HEK293 (cell line): Measurements from ENCODE around the gene XCL2.
A peak's percentile ranks its signal among the peaks of the same experiment; 100 is the strongest.

ENCODE experiments used
- CTCF ChIA-PET: fragments of 350-600 bp; formaldehyde crosslinking; extraction: SDS; loops from one replicate; lab custom pipeline; 2021; ENCODE audit warnings: antibody characterized with exemption; lab: Yijun Ruan, JAX
- POLR2A ChIA-PET: fragments of 300-600 bp; formaldehyde crosslinking; extraction: SDS; loops from one replicate; lab custom pipeline; 2020; ENCODE audit warnings: antibody characterized with exemption, inconsistent platforms; lab: Yijun Ruan, JAX
- H3K27ac ChIP-seq: fragments of 200-500 bp; sonication (Bioruptor generic); 2 replicates; pipeline ENCODE4 v1.5.1; 2014; ENCODE audit warnings: low read depth, low read length, control low read depth, inconsistent platforms; ENCODE audit errors: extremely low read depth
- H3K36me3 ChIP-seq, 2 experiments: fragments of 200-500 bp in 1 of 2; sonication (Bioruptor generic) in 1 of 2; 1 replicate in 1 of 2; 2 replicates in 1 of 2; pipeline ENCODE4 v1.5.1; 2014 to 2017; ENCODE audit warnings: inconsistent platforms in 2 of 2, low read length in 2 of 2; ENCODE audit not compliant: control insufficient read depth in 2 of 2, insufficient read depth in 1 of 2
- H3K4me1 ChIP-seq: fragments of 200-500 bp; sonication (Bioruptor generic); 2 replicates; pipeline ENCODE4 v1.5.1; 2014; ENCODE audit warnings: mild to moderate bottlenecking, low read length, inconsistent platforms; ENCODE audit not compliant: control insufficient read depth, insufficient read depth
- H3K4me3 ChIP-seq: 2 replicates; pipeline ENCODE4 v1.5.1; 2011; ENCODE audit warnings: low read depth, mild to moderate bottlenecking, control low read depth, low read length, moderate library complexity
- H3K9me3 ChIP-seq: fragments of 200-500 bp; sonication (Bioruptor generic); 2 replicates; pipeline ENCODE4 v1.5.1; 2014; ENCODE audit warnings: low read depth, low read length, inconsistent platforms; ENCODE audit not compliant: control insufficient read depth, insufficient read depth
- AEBP2 ChIP-seq: fragments of 450-650 bp; formaldehyde crosslinking; IDR thresholded peaks from 2 replicates; pipeline ENCODE4 v1.5.1; 2016; ENCODE audit warnings: missing biosample characterization, missing genetic modification characterization, borderline replicate concordance
- BCL6B ChIP-seq: fragments of 450-650 bp; formaldehyde crosslinking; IDR thresholded peaks from 2 replicates; pipeline ENCODE4 v1.5.1; 2017; ENCODE audit warnings: missing biosample characterization, missing genetic modification characterization
- KLF10 ChIP-seq: fragments of 450-650 bp; IDR thresholded peaks from 2 replicates; pipeline ENCODE4 v1.5.1; 2018; ENCODE audit warnings: missing biosample characterization, mild to moderate bottlenecking, missing genetic modification characterization
- PATZ1 ChIP-seq: fragments of 450-650 bp; formaldehyde crosslinking; IDR thresholded peaks from 2 replicates; pipeline ENCODE4 v1.5.1; 2016; ENCODE audit warnings: missing biosample characterization, missing genetic modification characterization
- PRDM4 ChIP-seq: fragments of 450-650 bp; formaldehyde crosslinking; IDR thresholded peaks from 2 replicates; pipeline ENCODE4 v1.5.1; 2017; ENCODE audit warnings: missing biosample characterization, missing genetic modification characterization
- SALL2 ChIP-seq: fragments of 450-650 bp; formaldehyde crosslinking; IDR thresholded peaks from 2 replicates; pipeline ENCODE4 v1.5.0; 2017; ENCODE audit warnings: missing biosample characterization, mild to moderate bottlenecking, missing genetic modification characterization, borderline replicate concordance
- SETDB1 ChIP-seq: IDR thresholded peaks from one replicate; pipeline ENCODE4 v1.6.1; 2017; ENCODE audit warnings: mild to moderate bottlenecking, low read length, moderate library complexity, mixed read lengths; ENCODE audit not compliant: insufficient read length
- TSHZ1 ChIP-seq: fragments of 450-650 bp; formaldehyde crosslinking; IDR thresholded peaks from 2 replicates; pipeline ENCODE4 v1.5.1; 2016; ENCODE audit warnings: missing biosample characterization, missing genetic modification characterization, borderline replicate concordance
- ZFP69B ChIP-seq: fragments of 450-650 bp; formaldehyde crosslinking; IDR thresholded peaks from 2 replicates; pipeline ENCODE4 v1.5.1; 2016; ENCODE audit warnings: missing biosample characterization, missing genetic modification characterization
- ZNF132 ChIP-seq: fragments of 450-650 bp; formaldehyde crosslinking; IDR thresholded peaks from 2 replicates; pipeline ENCODE4 v1.5.1; 2017; ENCODE audit warnings: missing biosample characterization, missing genetic modification characterization, borderline replicate concordance
- ZNF26 ChIP-seq: fragments of 450-650 bp; formaldehyde crosslinking; IDR thresholded peaks from 2 replicates; pipeline ENCODE4 v1.5.1; 2016; ENCODE audit warnings: missing biosample characterization, missing genetic modification characterization
- ZNF266 ChIP-seq: fragments of 450-650 bp; formaldehyde crosslinking; IDR thresholded peaks from 2 replicates; pipeline ENCODE4 v1.5.1; 2016; ENCODE audit warnings: missing biosample characterization, missing genetic modification characterization, low read depth
- ZNF426 ChIP-seq: fragments of 450-650 bp; formaldehyde crosslinking; IDR thresholded peaks from 2 replicates; pipeline ENCODE4 v1.5.1; 2017; ENCODE audit warnings: missing biosample characterization, missing genetic modification characterization, mild to moderate bottlenecking, inconsistent platforms, moderate library complexity
- ZNF473 ChIP-seq: fragments of 450-650 bp; formaldehyde crosslinking; IDR thresholded peaks from 2 replicates; pipeline ENCODE4 v1.5.1; 2017; ENCODE audit warnings: missing biosample characterization, missing genetic modification characterization
- ZNF488 ChIP-seq: fragments of 450-650 bp; formaldehyde crosslinking; IDR thresholded peaks from 2 replicates; pipeline ENCODE4 v1.5.1; 2016; ENCODE audit warnings: missing biosample characterization, missing genetic modification characterization
- ZNF561 ChIP-seq: fragments of 450-650 bp; IDR thresholded peaks from 2 replicates; pipeline ENCODE4 v1.5.1; 2018; ENCODE audit warnings: missing biosample characterization, missing genetic modification characterization, borderline replicate concordance
- ZNF580 ChIP-seq: fragments of 450-650 bp; formaldehyde crosslinking; IDR thresholded peaks from 2 replicates; pipeline ENCODE4 v1.5.1; 2016; ENCODE audit warnings: missing biosample characterization, missing genetic modification characterization
- ZNF629 ChIP-seq: fragments of 450-650 bp; formaldehyde crosslinking; IDR thresholded peaks from 2 replicates; pipeline ENCODE4 v1.5.1; 2017; ENCODE audit warnings: missing biosample characterization, missing genetic modification characterization
- ZNF654 ChIP-seq: fragments of 450-650 bp; formaldehyde crosslinking; IDR thresholded peaks from 2 replicates; pipeline ENCODE4 v1.5.1; 2016; ENCODE audit warnings: low read depth, missing biosample characterization, missing genetic modification characterization
- ZNF776 ChIP-seq: fragments of 450-650 bp; formaldehyde crosslinking; IDR thresholded peaks from 2 replicates; pipeline ENCODE4 v1.5.0; 2017; ENCODE audit warnings: missing biosample characterization, missing genetic modification characterization, borderline replicate concordance
- ZNF843 ChIP-seq: fragments of 450-650 bp; formaldehyde crosslinking; IDR thresholded peaks from 2 replicates; pipeline ENCODE4 v1.5.1; 2016; ENCODE audit warnings: missing biosample characterization, missing genetic modification characterization
- ZXDB ChIP-seq: fragments of 450-650 bp; formaldehyde crosslinking; IDR thresholded peaks from 2 replicates; pipeline ENCODE4 v1.5.1; 2016; ENCODE audit warnings: missing biosample characterization, missing genetic modification characterization

The XCL2 gene

GRCh38 chr1:168567007-168567406 lies 23.2 kb upstream of the XCL2 start (continued):
- no peak for TF ChIP-seq ZNF132 (tag by site-specific recombination)
- TF ChIP-seq ZNF426 = no peak
- no peak for TF ChIP-seq ZNF629 (tag by site-specific recombination)
- TF ChIP-seq ZFP69B (tag by site-specific recombination) = no peak

GRCh38 chr1:168565825-168566224 lies 22.0 kb upstream of the XCL2 start:
- CTCF ChIA-PET = interaction anchor here (0.7 to 1.9 kb wide), 3 partner anchors 37 to 223 kb away, joined by 3 to 9 read pairs (median 4); no protein-coding TSS in a partner anchor
- TF ChIP-seq PRDM4 (tag by site-specific recombination) (peak; percentile 42; the same call in 1 of the 2 replicates), ZNF266 (no peak), PATZ1 (tag by site-specific recombination) (0 out of 2 replicates have a peak, but pooled peaks have one; percentile 32), SETDB1 (no peak), ZNF654 (tag by site-specific recombination) (no peak), ZNF473 (no peak), ZNF488 (tag by site-specific recombination) (no peak), ZXDB (peak; percentile 86), TSHZ1 (tag by site-specific recombination) (no peak), ZNF776 (tag by site-specific recombination) (no peak), ZNF26 (tag by site-specific recombination) (no peak), BCL6B (tag by site-specific recombination) (peak; percentile 54; the same call in 1 of the 2 replicates), ZNF561 (tag by site-specific recombination) (0 out of 2 replicates have a peak, but pooled peaks have one; percentile 17), ZNF843 (peak; percentile 93), AEBP2 (tag by site-specific recombination) (no peak), ZNF580 (tag by site-specific recombination) (peak; percentile 55; the same call in 1 of the 2 replicates), KLF10 (tag by site-specific recombination) (peak; percentile 56; the same call in 1 of the 2 replicates), SALL2 (tag by site-specific recombination) (no peak)

More at GRCh38 chr1:168565825-168566224, 22.0 kb upstream of the XCL2 start:
- Histone ChIP-seq H3K9me3 (no peaks in the 10 kb centered on the region), H3K36me3 (no peaks in the 10 kb centered on the region), H3K4me1 (peaks cover 16% of the 10 kb centered on the region), H3K4me3 (no peak overlapping the region), H3K27ac (no peak overlapping the region)
- POLR2A ChIA-PET = no interaction called here
